Measurements from ENCODE around the gene IQCN. TPM values are rescaled to one million over a fixed set of nuclear protein-coding genes. Genes with fewer than 3 reads are reported as not detected.

Gene IQCN
- polyA plus RNA-seq, 1 donor = 3.4 TPM

DNA sequence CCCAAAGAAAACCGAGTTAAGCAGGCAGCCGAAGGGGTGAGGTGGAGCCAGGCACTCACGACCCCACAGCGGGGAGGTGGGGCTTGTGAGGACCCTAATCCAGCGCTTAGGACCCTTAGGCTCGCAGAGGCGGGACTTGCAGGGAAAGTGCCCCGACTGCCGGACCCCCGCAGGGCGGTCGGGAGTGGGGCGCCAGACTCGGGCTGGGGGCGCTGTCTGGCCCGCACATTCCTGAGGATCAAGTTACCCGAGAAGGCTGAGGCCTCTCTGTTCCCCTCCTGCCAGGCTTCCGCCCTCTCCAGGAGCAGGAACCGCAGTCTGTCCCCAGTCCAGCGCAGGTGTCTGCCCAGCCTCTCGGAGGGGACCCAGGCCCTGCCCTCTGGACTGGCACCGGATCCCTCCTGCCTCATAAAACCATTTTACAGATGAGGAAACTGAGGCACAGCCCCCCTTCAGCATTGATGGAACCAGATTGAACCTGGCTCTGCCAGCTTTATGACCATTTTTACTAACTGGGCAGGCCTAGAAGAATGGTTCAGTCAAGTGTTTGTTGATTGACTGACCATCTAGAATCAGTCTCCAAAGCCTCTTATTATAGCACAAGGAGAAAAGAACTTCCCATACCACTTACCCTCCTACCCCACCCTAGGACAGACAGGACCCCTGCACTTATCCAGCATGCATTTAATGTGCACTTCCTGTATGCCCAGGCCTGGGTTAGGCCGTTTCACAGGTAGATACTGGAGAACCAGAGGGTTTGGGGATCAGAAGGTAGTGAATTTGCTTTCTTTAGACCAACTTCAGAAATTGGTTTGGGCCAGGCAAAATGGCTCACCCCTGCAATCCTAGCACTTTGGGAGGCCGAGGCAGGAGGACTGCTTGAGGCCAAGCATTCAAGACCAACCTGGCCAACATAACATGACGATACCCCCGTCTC, 13.9 kb upstream of the IQCN start:
- no peak for DNase-seq (ENCODE audit: low read depth)

- DNase-seq (ENCODE audit: low read depth) = no peak
Observed at GRCh38 chr19:18286973-18287635, 12.9 kb upstream of the IQCN start.

- no peak for DNase-seq (ENCODE audit: low read depth)
Observed at GRCh38 chr19:18284712-18285360, 10.6 kb upstream of the IQCN start.

GRCh38 chr19:18283338-18283737, 9.1 kb upstream of the IQCN start:
- DNase-seq (ENCODE audit: low read depth) = no peak

DNA sequence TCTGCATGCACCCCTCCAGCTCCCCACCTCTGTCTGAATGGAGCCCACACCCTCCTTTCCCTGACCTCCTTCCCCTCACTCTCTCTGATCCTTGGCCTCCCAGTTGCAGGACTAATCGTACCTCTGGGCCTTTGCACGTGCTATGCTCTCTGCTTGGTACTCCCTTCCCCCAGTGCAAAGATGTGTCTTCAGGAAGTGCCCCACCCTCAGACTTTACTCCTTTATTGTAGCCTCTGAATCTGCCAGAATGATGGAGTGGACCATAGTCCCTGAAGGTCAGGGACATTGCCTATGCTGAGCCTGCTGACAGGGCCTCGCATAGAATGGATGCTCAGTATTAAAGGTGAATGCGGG, 8.5 kb upstream of the IQCN start:
- no peak for DNase-seq (ENCODE audit: low read depth)

DNA sequence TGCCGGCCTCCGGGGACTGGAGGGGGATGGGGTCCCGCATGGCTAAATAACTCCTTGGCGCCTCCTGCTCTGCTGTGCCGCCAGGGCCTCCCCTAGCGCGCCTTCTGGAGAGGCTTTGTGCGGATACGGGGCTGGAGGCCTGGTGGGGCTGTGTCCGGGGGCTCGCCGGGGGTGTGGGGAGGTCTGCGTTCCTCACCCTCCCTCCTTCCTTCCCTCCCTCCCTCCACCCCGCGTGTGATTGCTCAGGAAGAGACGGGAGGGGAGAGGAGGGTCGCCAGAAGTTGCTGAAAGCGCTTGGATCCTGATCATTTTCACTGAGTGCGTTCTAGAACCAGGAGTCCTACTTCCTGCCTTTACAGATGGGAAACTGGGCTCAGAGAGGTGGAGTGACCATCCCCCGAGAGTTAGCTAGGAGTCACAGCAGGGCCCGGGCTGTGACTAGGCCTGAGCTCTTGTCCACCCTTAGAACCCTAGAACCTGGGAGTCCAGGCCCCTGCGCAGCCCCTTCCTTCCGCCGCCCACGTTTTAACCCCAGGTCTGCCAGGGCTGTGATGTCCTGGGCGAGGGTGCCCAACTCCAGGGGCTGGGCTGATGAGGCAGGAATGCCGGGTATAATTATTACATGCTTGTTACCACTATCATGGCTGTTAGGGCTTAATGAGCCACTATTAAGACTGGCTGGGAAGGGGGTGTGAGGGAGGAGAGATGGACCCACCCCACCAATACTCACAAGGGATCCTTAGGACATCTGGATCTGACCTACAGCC, 8.0 kb upstream of the IQCN start:
- no peak for DNase-seq (ENCODE audit: low read depth)

- no peak for DNase-seq (ENCODE audit: low read depth)
Observed at GRCh38 chr19:18281082-18282020, 7.1 kb upstream of the IQCN start, which contains the start of gene JUND. Gene JUND (minus strand): TSS chr19:18281622. CDS start chr19:18281484, 138 bp downstream.

DNA sequence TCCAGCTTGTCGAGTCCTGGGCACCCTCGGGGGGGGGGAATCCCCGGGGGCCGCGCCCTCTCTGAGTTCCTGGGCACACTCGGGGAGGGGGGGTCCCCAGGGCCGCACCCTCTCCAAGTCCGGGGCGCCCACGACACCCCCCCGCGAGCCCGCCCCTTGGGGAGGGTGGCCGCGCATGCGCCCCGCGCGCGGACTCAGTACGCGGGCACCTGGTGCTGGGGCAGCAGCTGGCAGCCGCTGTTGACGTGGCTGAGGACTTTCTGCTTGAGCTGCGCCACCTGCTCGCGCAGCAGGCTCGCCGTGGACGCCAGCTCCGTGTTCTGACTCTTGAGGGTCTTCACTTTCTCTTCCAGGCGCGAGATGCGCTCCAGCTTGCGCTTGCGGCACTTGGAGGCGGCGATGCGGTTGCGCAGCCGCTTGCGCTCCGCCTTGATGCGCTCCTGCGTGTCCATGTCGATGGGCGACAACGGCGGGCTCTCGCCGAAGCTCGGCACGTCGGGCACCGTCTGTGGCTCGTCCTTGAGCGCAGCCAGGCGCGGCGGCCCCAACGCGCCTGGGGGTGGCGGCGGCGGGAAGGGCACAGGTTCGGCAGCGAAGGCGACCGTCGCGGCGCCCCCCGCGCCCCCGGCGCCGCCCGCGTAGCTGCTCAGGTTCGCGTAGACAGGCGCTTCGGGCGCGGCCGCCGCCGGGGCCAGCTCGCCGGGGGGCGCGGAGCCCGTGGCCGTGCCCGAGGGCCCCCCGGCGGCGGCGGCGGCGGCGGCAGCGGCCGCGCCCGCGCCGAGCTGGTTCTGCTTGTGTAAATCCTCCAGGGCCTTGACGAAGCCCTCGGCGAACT, 6.2 kb upstream of the IQCN start:
- DNase-seq (ENCODE audit: low read depth) = no peak

DNA sequence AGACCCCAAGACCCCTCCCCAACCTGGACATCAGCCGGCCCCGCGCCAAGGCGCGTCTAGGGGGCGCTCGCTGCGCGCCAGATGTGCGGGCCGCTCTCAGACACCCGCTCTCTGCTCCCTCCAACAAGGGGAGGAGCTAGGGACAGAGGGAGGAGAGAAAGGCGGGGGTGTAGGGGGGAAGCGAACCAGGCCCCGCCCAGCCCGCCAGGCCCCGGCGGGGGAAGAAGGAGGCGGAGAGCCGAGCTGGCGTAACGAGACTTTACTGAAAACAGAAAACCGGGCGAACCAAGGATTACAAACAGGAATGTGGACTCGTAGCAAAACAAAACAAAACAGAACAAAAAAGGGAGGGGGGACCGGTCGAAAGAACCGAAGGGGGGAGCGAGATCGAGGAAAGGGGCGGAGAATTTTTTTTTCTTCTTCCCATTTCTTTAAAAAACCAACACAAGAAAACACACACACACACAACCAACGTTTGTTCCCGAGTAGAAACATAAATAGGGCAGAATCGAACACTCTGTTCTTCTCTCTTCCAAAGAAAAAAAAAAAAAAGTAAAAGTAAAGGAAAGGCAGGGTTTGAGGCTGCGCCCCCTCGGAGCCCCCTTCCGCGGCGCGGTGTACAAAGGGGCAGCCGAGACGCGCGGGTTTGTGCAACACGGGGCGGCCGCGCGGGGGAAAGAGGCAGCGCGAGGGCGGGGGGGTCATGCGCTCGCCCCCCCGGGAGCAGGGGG, 5.4 kb upstream of the IQCN start:
- DNase-seq (ENCODE audit: low read depth) = no peak

- no peak for DNase-seq (ENCODE audit: low read depth)
Observed at GRCh38 chr19:18279266-18279515, 4.9 kb upstream of the IQCN start.

DNA sequence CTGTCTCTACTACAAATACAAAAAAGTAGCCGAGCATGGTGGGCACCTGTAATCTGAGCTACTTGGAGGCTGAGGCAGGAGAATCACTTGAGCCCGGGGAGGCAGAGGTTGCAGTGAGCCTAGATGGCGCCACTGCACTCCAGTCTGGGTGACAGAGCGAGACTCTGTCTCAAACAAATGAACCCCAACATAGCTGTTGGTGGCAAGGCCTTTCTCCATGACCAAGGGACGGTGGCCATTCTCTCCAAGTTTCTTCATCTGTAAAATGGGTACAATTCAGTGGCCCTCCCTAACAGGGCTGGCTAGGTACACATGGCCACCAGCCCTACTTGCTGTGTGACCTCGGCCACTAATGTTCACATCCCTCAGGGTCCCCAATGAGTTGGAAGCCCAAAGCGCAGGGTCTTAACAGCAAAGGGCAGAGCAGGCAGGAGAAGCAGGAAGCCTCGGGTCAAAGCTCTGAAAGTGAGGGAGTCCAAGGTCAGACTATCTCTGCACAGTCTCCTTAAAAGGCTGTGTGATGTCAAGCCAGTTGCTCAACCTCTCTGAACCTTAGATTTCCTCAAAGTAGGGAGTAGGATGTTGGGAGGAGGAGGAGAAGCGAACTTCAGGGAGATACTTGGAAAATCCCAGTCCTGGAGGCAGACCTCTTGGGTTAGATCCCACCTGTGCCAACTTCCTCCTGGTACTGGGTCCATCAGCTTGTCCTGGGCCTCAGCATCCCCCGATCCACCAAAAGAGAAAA, 4.4 kb upstream of the IQCN start:
- DNase-seq (ENCODE audit: low read depth) = no peak

DNA sequence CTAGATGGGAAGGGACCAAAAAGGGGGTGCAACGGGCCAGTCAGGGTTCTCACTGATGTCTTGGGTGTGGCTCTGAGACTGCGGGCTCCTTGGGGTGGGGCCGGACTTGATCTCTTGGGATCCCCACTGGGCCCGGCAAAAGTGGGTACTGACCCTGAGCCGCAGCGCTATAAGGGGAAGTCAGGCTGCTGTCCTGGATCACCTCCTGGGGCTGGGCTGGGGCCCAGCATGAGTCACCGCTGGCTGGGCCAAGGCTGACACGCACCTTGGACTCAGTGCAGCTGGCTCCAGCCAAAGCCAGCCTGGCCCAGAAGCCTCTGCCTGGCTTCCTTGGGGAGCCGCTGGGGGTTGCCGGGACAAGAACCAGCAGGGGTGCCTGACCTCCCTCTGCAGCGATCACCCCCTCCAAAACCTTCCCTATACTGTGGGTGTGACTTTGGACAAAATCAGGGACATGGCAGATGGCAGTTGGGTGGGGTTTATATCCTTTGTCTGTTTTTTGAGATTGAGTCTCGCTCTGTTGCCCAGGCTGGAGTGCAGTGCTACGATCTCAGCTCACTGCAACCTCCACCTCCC, 617 bp upstream of the IQCN start:
- DNase-seq (ENCODE audit: low read depth) = no peak

DNA sequence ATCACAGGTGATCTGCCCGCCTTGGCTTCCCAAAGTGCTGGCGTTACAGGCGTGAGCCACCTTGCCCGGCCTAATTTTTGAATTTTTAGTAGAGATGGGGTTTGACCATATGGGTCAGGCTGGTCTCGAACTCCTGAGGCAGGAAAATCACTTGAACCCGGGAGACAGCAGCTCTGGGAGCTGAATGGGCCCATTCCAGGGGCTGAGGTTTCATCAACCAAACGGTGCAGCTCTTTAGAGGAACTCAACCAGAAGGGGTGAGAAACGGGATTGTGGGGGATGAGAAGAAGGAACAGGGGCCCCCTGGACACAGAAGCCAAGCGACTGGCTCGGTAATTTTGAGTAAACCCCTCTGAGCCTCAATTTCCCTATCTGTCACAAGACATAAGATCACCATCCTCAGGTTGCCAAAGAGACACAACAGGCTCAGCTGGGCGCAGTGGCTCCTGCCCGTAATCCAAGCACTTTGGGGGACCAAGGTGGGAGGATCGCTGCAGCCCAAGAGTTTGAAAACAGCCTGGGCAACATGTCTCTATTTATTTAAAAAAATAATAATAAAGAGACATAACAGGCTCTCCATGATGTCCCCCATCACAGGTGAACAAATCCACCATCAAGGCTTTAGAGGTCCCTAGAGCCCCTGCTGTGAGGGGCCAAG, 562 bp downstream of the IQCN start:
- DNase-seq (ENCODE audit: low read depth) = no peak

DNA sequence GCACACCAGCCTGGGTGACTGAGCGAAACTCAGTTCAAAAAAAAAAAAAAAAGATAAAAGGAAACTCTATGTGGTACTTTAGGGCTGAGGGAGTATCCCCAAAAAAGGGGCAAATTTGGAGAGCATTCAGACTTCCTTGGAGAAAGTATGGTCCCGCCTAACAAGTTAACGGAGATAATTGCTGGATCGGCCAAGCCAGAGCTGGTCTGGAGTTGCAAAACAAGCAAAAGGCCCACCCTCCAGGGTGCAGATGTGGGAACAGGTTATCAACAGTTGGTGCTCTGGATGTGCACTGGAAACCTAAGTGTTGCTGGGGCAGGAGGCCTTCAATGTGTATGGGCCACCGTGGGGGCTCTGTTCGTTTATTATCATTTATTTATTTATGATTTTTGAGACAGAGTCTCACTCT, 2.8 kb downstream of the IQCN start:
- no peak for DNase-seq (ENCODE audit: low read depth)

- no peak for DNase-seq (ENCODE audit: low read depth)
Observed at GRCh38 chr19:18270326-18270725, 3.9 kb downstream of the IQCN start.

GRCh38 chr19:18269070-18269723, 5.1 kb downstream of the IQCN start:
- DNase-seq (ENCODE audit: low read depth) = no peak
